ENCODE measurements around the gene OR4D9. TPM values are rescaled to one million over a fixed set of nuclear protein-coding genes. Genes with fewer than 3 reads are reported as not detected.

Gene OR4D9
- total RNA-seq, 1 donor from 2014 or later: not detected

- Mint-ChIP-seq H3K36me3 (ENCODE audit: low read depth) (peaks cover 5% of the 10 kb centered on the region), H3K27me3 (peaks cover 3% of the 10 kb centered on the region), H3K4me1 (peaks cover 47% of the 10 kb centered on the region), H3K27ac (peak overlapping the region; percentile 91), H3K9me3 (no peaks in the 10 kb centered on the region), H3K4me3 (peak overlapping the region; percentile 92)
- DNase-seq: no peak
- ChIA-PET CTCF (no interaction called here), POLR2A (interaction anchor here (2.2 to 3.2 kb wide), 2 partner anchors 9 to 56 kb away, joined by 16 to 19 read pairs; partner anchors contain the start of gene OSBP)
- ATAC-seq (ENCODE audit: low read depth): no peak
- intact Hi-C loops (cut with micrococcal nuclease): loop anchor here (1.0 to 10.0 kb wide), 5 partner anchors 9 to 1895 kb away; partner anchors contain the start of genes DTX4, MPEG1 and ZDHHC5
- TF ChIP-seq CTCF (IDR thresholded peaks at IDR 0.05): no peak
These were observed 48.5 kb downstream of the OR4D9 start for GRCh38 chr11:59559886-59560285.

- ATAC-seq (ENCODE audit: low read depth) (peak; percentile 44), DNase-seq (no peak)
- ChIA-PET CTCF (interaction anchor here (2.0 kb wide), 1 partner anchor 23 kb away, joined by 8 read pairs; no protein-coding TSS in a partner anchor), POLR2A (interaction anchor here (0.6 to 3.2 kb wide), 5 partner anchors 9 to 983 kb away, joined by 3 to 19 read pairs (median 13); partner anchors contain the start of genes OSBP and PATL1)
- H3K27ac Mint-ChIP-seq: peak overlapping the region; percentile 91
- no peaks in the 10 kb centered on the region for H3K9me3 Mint-ChIP-seq
- H3K4me1 Mint-ChIP-seq: peaks cover 47% of the 10 kb centered on the region
- intact Hi-C loops (cut with micrococcal nuclease): loop anchor here (1.0 to 2.0 kb wide), 3 partner anchors 9 to 347 kb away; partner anchors contain the start of gene MPEG1
- H3K4me3 Mint-ChIP-seq: peak overlapping the region; percentile 92
- no peak for TF ChIP-seq CTCF (IDR thresholded peaks at IDR 0.05)
- H3K36me3 Mint-ChIP-seq (ENCODE audit: low read depth): peaks cover 5% of the 10 kb centered on the region
- H3K27me3 Mint-ChIP-seq: peaks cover 3% of the 10 kb centered on the region
These were observed 49.0 kb downstream of the OR4D9 start for GRCh38 chr11:59560290-59560701.

GRCh38 chr11:59560702-59561473 is 49.5 kb downstream of the OR4D9 start:
- DNase-seq: peak; percentile 62
- Mint-ChIP-seq H3K36me3 (ENCODE audit: low read depth) (peaks cover 5% of the 10 kb centered on the region), H3K27ac (peak overlapping the region; percentile 91), H3K4me1 (peaks cover 43% of the 10 kb centered on the region), H3K27me3 (peaks cover 3% of the 10 kb centered on the region), H3K9me3 (no peaks in the 10 kb centered on the region), H3K4me3 (peak overlapping the region; percentile 92)
- ChIA-PET CTCF (interaction anchor here (2.0 kb wide), 1 partner anchor 24 kb away, joined by 8 read pairs; no protein-coding TSS in a partner anchor), POLR2A (interaction anchor here (0.6 to 3.2 kb wide), 7 partner anchors 10 to 983 kb away, joined by 3 to 19 read pairs (median 3); partner anchors contain the start of genes OSBP and PATL1)
- peak; percentile 78 for ATAC-seq (ENCODE audit: low read depth)
- TF ChIP-seq CTCF (IDR thresholded peaks at IDR 0.05): no peak
- intact Hi-C loops (cut with micrococcal nuclease): loop anchor here (1.0 to 2.0 kb wide), 4 partner anchors 10 to 348 kb away; partner anchors contain the start of genes MPEG1 and OSBP

- H3K27me3 Mint-ChIP-seq: peaks cover 3% of the 10 kb centered on the region
- H3K4me3 Mint-ChIP-seq: no peak overlapping the region
- no peak for TF ChIP-seq CTCF (IDR thresholded peaks at IDR 0.05)
- POLR2A ChIA-PET: interaction anchor here (0.7 kb wide), 1 partner anchor 11 kb away, joined by 4 read pairs; no protein-coding TSS in a partner anchor
- no peaks in the 10 kb centered on the region for H3K9me3 Mint-ChIP-seq
- ATAC-seq (ENCODE audit: low read depth) (no peak), DNase-seq (no peak)
- CTCF ChIA-PET: interaction anchor here (2.0 kb wide), 1 partner anchor 25 kb away, joined by 8 read pairs; no protein-coding TSS in a partner anchor
- H3K4me1 Mint-ChIP-seq: peaks cover 36% of the 10 kb centered on the region
- intact Hi-C loops (cut with micrococcal nuclease): no loop called here
- peaks cover 5% of the 10 kb centered on the region for H3K36me3 Mint-ChIP-seq (ENCODE audit: low read depth)
- no peak overlapping the region for H3K27ac Mint-ChIP-seq
These were observed 51.0 kb downstream of the OR4D9 start for GRCh38 chr11:59562292-59562691.

Other genes with a start within 250 kb of the OR4D9 start
- gene OR5AN1, start 152.6 kb upstream of the OR4D9 start, total RNA-seq: not detected in 2 replicates
- gene OR5A2, start 85.1 kb upstream of the OR4D9 start, total RNA-seq: not detected in 2 replicates
- gene OR5A1, start 75.1 kb upstream of the OR4D9 start, total RNA-seq: not detected in 2 replicates
- not detected in 2 replicates for gene OR4D6, start 54.6 kb upstream of the OR4D9 start, total RNA-seq
- not detected in 2 replicates for gene OR4D10, start 38.2 kb upstream of the OR4D9 start, total RNA-seq
- gene OR4D11, start 8.0 kb upstream of the OR4D9 start, total RNA-seq: not detected in 2 replicates
- 34.7 and 38.0 TPM in 2 replicates for gene OSBP, start 104.2 kb downstream of the OR4D9 start, total RNA-seq
- gene PATL1, start 157.5 kb downstream of the OR4D9 start, total RNA-seq: 42.0 and 45.1 TPM in 2 replicates
- not detected in 2 replicates for gene OR10V1, start 202.3 kb downstream of the OR4D9 start, total RNA-seq
- gene STX3, start 243.8 kb downstream of the OR4D9 start, total RNA-seq: 14.5 and 16.7 TPM in 2 replicates

Data from activated B cell treated with CpG ODN at 0.5 μM for 24 hours (primary cell).